CD1c-positive myeloid dendritic cell (primary cell): ENCODE data around the gene TMEM39A.

Experiments used
- DNase-seq: peaks from one replicate; pipeline ENCODE4 v3.0.0-alpha.2; 2016; ENCODE audit errors: extremely low spot score

Gene TMEM39A

DNA sequence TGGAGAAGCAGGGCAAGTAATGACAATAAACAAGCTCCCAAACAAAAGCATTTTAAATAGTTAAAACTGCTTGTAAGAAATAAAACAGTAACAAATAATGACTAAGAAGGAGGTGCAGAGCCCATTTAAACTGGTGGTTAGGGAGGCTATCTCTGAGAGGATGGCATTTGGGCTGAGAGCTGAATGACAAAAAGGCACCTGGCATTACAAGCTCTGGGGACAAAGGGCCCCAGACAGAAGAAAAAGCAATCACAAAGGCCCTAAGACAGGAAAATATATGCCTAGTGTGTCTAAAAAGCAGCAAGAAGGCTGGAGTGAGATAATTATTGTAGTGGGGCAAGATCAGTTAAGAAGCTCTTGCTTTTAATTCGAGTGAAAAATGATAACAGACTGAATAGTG, 9.6 kb downstream of the TMEM39A start:
- no peak for DNase-seq

DNA sequence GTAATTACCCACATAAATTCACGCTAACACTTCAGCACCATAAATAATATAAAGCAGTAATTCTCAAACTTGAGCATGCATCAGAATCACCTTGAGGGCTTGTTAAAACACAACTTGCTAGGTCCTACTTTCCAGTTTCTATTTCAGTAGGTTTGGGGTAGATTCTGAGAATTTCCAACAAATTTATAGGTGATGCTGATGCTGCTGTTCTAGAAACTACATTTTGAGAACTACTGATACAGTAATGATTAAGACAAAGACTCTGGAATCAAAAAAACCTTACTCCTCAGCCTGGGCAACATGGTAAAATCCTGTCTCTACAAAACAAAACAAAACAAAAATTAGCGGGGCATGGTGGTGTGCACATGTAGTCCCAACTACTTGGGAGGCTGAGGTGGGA, 18.8 kb downstream of the TMEM39A start:
- no peak for DNase-seq

- no peak for DNase-seq
These were observed 20.2 kb downstream of the TMEM39A start for GRCh38 chr3:119443179-119443578.

DNA sequence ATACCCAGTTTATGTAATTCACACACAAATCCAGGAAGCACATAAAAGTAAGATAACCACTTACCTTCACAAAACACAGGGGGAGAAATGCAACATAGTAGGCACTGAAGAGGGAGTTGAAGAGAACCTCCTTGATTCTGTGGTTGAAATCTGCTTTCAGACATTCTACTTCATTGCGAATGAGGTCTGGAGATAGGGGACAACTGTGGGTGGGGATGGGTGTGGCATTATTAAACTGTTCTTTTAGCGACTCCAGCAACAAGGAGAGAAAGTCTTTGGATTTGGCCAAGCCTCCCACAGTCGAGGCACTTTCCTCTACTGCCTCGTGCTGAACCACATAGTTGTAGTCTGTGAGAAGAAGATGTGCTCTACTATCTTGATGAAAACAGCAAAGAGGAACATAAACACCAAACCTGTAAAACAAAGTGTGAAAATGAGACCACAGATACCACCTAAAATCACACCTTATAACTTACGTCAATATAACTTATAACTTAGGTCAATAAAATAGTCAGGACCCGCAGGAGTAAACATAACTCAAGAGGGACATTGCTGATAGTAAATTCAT, 25.6 kb downstream of the TMEM39A start:
- DNase-seq, result no peak

GRCh38 chr3:119436977-119437376, 26.4 kb downstream of the TMEM39A start:
- DNase-seq, result no peak

GRCh38 chr3:119434703-119435102, 28.7 kb downstream of the TMEM39A start:
- no peak for DNase-seq

- DNase-seq, result no peak
These were observed 29.6 kb downstream of the TMEM39A start for GRCh38 chr3:119433613-119434325.

GRCh38 chr3:119428538-119428937, 34.9 kb downstream of the TMEM39A start:
- no peak for DNase-seq

- no peak for DNase-seq
These were observed 35.7 kb downstream of the TMEM39A start for GRCh38 chr3:119427669-119428068.

- DNase-seq, result no peak
These were observed 43.2 kb downstream of the TMEM39A start for GRCh38 chr3:119420196-119420595.

GRCh38 chr3:119418641-119419040, 44.8 kb downstream of the TMEM39A start:
- no peak for DNase-seq

DNA sequence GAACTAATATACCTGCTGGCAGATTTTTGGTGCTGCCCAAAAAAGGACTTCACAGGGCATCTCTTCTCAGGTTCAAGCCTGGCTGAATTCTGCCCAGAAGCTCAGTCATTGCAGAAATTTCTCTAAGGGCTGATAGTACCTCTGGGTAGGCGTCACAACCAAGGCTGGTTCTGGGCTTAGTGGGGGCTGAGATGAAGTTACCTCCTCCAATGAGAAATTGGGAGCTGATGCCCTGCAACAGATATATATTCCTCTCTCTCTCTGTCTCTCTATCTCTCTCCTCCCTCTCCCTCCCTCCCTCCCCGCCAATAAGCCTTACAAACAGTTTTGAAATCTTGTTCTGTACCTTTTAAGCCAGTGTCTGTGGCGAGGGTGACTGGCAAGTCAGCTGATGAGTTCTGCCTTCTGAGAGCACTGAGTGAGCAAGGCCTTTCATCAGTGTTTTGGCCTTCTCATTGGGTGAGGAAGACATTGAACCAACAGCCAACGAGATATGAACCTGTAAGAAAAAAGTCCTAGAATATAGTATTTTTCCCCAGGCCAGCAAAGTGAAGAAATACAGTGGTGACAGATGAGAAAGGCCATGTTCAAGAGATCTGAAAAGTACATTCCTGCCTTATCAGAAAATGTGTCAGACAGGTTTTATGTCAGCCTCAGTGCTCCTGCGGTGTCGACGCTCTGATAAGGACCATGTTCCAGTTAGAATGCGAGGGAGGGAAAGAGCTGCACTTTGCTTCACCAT, 45.5 kb downstream of the TMEM39A start:
- no peak for DNase-seq

- no peak for DNase-seq
These were observed 46.5 kb downstream of the TMEM39A start for GRCh38 chr3:119416873-119417272.

- no peak for DNase-seq
These were observed 49.7 kb downstream of the TMEM39A start for GRCh38 chr3:119413603-119414280.

GRCh38 chr3:119409844-119410243, 53.6 kb downstream of the TMEM39A start:
- no peak for DNase-seq

GRCh38 chr3:119408243-119408950, 55.0 kb downstream of the TMEM39A start:
- DNase-seq, result no peak

GRCh38 chr3:119405315-119405714, 58.1 kb downstream of the TMEM39A start:
- no peak for DNase-seq

- no peak for DNase-seq
These were observed 60.2 kb downstream of the TMEM39A start for GRCh38 chr3:119403201-119403600.

DNA sequence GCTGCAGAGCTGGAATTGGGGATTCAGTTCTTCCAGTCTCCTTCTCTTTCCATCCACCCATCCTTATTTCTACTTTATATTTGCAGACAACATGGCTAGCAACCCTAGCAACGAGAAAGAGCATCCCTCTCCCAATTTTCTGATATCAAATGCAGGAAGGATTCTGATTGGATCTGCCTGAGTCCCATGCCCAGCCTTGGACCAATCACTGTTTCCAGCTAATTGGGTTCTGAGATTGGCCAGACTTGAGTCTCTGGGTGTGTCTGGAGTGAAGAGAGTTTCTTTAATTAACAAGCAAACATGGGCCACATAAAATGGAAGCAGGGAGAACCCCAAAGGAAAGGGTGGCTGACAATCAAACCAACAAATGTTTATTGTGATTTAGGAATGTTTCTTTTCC, 60.6 kb downstream of the TMEM39A start:
- no peak for DNase-seq

DNA sequence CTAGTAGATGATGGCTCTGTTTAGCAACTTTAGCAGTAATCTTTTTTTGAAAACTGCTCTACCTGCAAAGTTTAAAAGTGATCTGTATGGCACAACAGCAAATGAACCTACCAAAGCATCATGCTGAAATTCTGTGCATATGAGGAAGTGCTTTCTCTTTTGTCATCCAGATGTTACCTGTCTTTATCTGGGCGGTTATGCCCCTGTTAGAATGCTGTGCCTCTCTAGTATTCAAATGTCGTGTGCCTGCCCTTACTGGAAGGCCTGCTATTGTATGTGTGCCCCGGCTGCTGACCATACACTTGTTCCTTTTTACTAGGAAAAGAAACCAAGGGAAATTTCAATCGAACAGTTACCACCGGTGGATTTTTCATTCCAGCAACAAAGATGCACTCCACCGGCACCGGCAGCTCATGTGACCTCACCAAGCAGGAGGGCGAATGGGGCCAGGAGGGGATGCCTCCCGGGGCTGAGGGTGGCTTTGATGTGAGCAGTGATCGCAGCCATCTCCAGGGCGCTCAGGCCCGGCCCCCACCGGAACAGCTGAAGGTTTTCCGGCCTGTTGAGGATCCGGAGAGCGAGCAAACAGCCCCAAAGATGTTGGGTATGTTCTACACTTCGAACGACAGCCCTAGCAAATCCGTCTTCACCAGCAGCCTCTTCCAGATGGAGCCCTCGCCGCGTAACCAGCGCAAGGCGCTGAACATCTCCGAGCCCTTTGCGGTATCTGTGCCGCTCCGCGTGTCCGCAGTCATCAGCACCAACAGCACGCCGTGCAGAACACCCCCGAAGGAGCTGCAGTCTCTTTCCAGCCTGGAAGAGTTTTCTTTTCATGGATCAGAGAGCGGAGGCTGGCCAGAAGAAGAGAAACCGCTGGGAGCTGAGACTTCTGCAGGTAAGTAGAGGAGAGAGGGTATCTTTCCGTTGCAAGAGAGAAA, 61.6 kb downstream of the TMEM39A start:
- DNase-seq, result no peak

- no peak for DNase-seq
These were observed 62.3 kb downstream of the TMEM39A start for GRCh38 chr3:119401069-119401468.
